ENCODE results near the gene ERVV-1.

ERVV-1 gene

DNA sequence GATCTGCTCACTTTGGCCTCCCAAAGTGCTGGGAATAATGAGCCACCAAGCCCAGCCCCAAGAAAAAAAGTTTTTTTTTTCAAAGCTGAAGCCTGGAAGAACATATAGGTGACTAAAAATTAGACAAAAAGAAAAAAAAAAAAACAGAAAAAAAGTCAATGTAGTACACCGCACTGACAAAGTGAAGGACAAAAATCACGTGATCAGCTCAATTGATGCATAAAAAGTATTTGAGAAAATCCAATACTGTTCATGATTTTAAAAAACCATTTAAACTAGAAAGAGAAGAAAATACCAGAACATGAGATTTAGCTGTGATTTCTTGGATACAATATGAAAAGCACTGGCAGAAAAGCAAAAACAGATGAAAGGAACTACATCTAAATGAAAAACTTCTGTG, 20.3 kb downstream of the ERVV-1 start:
- DNase-seq = no peak

DNA sequence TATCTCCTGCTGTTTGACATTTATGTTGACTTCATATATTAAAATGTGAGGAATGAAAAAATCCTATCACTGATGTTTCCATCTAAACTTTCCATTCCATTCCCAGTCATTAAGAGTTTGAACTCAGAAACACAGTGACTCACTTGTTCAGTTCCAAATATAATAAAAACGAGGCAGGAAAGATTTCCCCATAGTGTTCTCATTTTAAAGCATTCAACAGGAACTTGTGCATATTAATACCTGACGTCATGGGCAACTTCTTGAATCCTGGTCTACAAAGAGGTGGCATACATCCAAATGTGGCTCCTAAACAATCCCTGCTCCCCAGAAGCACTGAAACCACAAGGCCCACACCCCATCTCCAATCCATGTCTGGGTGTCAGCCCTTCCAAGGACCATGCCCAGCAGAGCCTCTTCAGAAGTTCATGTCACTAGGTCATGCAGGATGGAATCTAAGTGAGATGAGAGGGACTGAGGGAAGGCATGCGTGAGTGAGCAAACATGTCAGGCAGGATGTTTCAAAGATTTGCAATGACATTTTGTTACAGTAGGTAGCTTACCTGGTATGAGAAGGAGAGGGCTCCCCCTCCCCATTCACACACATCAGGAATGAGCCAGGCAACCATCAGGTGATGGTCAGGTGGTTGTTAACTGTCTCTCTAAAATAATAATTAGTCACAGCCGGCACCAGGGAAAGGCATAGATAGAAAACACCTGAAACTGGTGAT, 21.4 kb downstream of the ERVV-1 start:
- no peak for DNase-seq

DNA sequence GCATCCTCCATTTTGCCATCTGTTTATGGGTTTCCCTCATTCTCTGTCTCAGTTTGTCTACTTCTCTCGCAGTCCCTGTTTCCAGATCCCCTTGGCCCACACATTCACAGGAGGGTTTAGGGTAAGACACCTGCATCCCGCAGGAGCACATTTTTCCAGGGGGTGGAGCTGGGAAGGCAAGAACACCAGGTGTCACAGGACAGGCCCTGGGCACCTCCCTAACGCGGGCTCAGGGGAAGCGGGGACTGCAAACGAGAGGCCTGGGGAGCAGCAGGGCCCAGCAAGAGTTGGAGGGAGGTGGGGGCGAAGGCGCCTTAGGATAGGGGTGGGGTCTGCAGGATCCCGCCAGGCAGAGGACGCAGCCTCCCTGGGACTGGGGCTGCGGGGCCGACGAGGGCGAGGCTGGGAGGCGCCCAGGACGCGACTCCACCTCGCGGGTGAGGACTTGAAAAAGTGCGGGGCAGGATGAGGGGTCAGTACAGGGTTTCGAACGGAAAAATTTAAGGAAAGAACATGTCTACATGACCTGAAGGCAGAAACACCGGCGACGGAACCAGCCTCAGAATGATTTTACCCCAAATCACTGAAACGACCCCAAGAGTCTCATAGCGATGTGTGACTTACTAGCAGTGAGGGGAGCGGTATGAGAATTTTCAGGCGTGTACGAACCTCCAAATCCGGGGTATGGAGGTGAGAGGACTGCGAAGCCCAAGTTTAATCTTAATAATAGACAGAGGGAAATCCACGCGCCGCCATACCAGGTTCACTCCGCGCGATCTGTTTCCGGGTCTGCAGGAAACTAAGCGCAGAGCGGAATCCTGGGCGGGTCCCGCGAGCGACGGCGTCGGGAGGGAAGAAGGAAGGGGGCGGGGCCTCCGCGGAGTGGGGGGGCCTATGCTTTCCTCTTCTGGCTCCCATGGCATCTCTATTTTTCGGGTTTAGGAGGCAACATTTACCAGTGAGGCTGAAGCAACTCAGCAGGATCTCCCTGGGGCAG, 23.7 kb downstream of the ERVV-1 start:
- DNase-seq = no peak

DNA sequence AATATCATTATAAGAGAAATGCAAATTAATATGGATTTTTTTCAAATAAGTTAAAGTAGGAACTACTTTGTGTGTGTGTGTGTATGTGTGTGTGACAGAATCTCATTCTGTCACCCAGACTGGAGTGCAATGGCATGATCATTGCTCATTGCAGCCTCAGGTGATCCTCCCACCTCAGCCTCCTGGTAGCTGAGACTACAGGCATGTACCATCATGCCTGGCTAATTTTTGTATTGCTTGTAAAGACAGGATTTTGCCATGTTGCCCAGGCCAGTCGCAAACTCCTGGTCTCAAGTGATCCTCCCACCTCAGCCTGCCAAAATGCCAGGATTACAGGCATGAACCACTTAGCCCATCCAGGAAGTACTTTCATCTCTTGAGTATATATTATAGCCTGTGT, 27.6 kb downstream of the ERVV-1 start:
- no peak for DNase-seq

DNA sequence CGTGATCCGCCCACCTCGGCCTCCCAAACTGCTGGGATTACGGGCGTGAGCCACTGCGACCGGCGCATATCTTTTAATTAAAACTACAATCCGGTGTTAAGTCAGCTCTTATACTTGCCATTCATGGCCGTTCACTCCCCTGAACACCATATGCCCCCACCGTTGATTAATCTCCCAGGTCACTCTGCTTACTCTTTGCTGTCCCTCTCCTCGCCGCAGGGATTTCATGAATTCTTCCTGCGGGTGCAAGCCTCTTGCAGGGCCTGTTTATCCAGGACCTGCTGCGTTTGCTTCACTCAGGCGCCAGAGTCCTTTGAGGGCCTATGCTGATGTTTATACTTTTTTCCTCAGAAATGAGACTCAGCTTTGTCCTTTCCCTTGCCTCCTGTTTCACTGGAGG, 31.8 kb downstream of the ERVV-1 start:
- no peak for DNase-seq

DNA sequence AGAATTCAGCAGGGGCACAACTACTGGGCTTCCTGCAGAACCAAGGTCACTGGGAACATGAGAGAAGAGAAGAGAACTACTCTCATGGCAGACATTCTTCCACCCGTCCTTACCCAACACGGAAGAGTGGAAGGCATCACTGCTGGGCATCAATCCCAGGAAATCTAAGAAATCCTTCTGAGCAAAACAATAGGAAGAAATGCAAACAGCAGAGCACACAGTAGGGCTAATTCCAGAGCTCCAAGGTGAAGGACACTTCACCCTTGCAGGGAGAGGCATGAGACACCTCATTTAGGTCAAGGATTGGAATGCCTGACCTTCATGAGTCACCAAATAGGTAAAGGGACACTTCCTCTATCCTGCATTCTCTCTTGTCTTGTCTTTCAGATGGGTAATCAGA, 33.7 kb downstream of the ERVV-1 start:
- no peak for DNase-seq

DNA sequence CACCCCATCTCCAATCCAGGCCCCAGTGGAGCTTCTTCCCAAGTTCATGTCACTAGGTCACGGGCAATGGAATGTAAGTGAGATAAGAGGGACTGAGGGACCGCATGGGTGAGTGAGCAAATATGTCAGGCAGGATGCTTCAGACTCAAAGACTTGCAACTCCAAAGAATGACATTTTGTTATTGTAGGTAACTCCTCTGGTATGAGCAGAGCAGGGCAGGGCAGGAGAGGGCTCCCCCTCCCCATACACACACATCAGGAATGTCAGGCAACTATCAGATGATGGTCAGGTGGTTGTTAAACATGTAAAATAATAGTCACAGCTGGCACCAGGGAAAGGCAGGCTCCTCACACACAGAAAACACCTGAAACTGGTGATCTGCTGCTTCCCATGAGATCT, 41.4 kb downstream of the ERVV-1 start:
- DNase-seq = no peak

DNA sequence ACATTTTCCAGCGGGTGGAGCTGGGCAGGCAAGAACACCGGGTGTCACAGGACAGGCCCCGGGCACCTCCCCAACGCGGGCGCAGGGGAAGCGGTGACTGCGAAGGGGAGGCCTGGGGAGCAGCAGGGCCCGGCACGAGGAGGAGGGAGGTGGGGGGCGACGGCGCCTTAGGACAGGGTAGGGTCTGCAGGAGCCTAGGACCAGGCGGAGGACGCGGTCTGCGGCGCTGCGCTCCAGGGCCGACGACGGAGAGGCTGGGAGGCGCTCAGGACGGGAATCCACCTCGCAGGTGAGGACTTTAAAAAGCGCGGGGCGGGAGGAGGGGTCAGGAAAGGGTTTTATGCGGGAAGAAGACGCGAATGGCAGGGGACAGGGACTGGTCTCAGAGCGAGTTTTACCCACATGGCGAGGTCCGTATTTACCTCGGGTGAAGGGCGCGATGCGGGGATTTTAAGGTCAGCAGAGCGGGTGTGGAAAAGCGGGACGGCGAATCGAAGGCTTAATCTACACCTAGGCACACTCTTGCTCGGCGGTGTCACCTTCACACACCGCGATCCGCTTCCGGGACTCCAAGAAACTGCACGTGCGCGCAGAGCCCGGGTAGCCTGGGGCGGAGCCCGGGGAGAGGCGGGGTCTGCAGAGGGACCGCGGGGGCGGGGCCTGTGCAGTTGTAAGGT, 44.3 kb downstream of the ERVV-1 start:
- DNase-seq = no peak
